CD4-positive, alpha-beta T cell treated with Interleukin-10 for 1 hour (primary cell): ENCODE results near the gene MEGF9.

Source experiments
- DNase-seq: peaks from one replicate; pipeline ENCODE4 v3.0.0-alpha.2; 2020

The MEGF9 gene

GRCh38 chr9:120616966-120617935 lies 97.0 kb downstream of the MEGF9 start:
- no peak for DNase-seq

DNA sequence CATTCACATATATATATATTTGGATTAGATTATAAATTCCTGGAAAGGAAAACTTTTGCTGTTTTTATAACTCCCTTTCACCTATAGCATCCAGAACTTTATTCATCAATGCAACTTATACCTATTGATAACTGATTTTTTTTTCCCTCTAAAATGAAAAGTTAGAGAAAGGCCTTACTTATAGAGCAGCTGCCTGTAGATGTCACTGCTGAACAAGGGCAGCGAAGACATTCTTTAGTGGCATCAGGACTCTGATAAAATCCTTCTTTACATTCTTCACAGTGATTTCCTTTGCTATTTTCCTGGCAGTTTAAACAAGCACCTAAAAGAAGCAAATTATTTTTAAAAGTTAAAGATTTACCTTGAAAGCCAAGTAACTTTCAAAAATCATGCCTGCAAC lies 102.1 kb downstream of the MEGF9 start:
- no peak for DNase-seq

DNA sequence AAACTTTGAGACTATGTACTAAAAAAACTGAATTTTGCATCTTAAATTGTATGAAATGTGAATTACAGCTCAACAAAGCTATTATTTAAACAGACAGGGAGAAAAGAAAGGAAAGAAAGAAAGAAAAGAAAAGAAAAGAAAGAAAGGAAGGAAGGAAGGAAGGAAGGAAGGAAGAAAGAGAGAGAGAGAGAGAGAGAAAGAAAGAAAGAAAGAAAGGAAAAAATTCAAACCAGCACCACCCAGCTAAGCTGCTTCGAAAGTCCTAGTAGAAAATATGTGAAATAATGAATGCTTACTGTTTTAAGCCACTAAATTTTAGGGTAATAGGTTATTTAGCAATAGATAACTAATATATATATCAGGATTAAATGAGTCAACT lies 102.6 kb downstream of the MEGF9 start:
- no peak for DNase-seq

DNA sequence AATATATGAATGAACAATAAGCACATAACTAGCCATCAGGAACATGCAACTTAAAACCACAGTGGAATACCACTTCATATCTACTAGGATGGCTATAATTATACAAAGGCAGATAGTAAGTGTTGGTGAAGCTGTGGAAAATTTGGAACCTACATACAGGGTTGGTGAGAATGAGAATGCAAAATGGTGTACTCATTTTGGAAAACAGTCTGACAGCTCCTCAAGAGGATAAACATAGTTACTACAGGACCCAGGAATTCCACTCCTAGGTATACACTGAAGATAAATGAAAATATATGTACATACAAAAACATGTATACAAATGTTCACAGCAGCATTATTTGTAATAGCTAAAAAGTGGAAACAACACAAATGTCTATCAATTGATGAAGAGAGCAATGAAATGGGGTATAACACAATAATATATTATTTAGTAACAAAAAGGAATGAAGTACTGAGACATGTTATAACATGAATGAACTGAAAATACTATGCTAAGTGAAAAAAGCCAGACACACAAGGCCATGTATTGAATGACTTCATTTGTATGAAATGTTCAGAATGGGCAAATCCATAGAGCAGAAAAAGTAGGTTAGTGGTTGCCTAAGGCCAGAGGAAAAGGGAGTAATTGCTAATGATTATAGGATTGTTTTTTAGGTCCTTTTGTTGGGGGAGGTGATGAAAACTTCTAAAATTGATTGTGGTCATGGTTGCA lies 103.1 kb downstream of the MEGF9 start:
- DNase-seq, result no peak

GRCh38 chr9:120609636-120610035 lies 104.6 kb downstream of the MEGF9 start:
- DNase-seq, result no peak

DNA sequence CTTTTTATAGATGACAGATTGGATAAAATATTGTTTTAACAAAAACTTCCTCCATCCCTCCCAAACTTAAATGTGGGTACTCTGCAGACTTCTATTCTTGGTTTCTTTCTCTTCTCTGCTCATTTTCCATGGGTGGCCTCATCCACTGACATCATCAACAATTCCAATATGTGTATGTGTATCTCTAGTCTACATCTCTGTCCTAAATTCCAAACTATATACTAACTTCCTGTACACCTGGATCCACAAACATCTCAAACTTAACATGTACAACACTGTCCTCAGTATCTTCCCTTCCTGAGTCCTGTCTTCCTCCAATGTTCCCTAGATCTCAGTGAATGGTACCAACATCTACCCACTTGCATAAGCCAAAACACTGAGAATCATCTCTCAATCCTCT lies 105.8 kb downstream of the MEGF9 start:
- no peak for DNase-seq

DNA sequence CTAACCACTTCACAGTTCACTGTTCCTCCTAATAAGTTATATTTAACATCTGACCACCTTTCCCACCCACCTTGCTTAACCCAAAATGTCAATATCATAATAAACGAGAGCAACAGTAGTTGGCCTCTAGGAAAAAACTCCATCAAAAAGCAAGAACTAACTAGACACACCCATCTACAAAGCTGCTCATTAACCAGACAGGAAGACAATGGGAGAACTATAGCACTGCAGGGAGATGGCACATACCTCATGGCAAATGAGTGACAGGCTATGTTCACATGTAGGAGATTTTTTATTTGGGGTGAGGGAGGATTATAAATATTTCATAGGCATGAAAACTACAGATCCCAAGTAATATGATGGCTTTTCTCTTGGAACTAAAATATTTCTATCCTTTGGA lies 110.7 kb downstream of the MEGF9 start:
- no peak for DNase-seq

DNA sequence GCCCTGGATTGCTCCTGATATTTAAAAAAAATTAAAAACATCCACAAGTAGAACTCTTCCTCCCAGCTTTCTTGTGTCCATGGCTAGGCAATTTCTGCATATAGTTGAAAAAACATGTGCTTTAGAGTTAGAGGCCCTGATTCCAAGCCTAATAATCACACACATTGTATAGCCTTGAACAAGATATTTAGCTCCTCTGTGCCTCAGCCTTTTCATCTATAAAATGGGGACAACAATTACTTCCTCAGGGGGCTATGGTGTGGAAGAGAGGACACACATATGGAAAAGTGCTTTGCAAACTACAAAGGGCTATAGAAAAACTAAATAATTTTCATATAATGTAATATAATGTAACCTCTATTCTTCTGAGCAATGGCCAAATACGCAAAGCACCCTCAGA lies 111.3 kb downstream of the MEGF9 start:
- no peak for DNase-seq

DNA sequence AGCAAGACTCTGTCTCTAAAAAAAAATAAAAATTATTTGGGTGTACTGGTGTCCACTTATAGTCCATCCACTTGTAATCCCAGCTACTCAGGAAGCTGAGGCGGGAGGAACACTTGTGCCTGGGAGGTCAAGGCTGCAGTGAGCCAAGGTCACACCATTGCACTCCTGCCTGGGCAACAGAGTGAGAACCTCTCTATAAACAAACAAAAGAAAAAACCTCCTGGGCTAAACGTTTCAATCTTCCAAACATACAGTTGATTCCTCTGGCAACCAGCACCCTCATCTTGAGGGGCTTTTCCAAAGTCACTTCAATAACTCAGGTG lies 120.4 kb downstream of the MEGF9 start:
- DNase-seq, result no peak

- DNase-seq, result no peak
These were observed 120.9 kb downstream of the MEGF9 start for GRCh38 chr9:120593250-120593954.

DNA sequence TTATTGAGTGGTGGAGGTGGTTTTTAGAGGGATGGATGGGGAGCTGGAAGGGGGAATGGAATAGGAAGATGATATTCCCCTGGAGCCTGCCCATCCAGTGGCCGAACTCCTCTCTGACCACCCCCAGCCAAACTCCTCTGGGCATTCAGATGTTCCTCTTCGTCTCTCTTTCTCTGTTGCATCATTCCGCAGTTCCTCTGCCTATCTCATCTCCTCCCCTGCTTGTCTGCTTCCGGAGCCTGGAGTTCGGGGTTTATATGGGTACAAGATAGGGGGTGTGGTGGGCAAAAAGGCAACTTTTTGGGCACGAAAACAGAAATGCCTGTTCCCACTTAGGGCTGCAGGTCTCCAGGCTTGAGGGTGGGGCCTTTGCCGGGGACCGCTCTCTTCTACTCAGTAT lies 122.1 kb downstream of the MEGF9 start:
- DNase-seq, result no peak

DNA sequence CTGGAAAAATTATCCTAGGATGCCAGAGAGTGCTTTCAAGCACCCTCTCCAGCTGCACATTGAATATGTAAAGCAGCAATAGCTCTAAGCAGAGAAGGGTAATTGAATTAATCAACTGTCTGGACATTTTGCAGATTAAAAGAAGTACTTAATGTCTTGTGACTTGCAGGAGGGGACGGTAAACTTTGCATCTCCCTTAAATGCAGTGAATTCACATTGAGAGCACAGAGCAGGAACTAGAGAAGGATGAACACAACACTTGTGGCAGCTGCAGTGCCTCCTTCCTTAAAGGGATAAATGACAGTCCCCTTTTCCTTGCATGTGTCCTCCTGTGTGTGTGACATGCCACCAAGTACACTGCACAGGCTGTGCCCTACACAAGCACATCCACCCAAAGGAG lies 126.9 kb downstream of the MEGF9 start:
- DNase-seq, result no peak

GRCh38 chr9:120583958-120584369 lies 130.3 kb downstream of the MEGF9 start:
- peak; percentile 59 for DNase-seq

DNA sequence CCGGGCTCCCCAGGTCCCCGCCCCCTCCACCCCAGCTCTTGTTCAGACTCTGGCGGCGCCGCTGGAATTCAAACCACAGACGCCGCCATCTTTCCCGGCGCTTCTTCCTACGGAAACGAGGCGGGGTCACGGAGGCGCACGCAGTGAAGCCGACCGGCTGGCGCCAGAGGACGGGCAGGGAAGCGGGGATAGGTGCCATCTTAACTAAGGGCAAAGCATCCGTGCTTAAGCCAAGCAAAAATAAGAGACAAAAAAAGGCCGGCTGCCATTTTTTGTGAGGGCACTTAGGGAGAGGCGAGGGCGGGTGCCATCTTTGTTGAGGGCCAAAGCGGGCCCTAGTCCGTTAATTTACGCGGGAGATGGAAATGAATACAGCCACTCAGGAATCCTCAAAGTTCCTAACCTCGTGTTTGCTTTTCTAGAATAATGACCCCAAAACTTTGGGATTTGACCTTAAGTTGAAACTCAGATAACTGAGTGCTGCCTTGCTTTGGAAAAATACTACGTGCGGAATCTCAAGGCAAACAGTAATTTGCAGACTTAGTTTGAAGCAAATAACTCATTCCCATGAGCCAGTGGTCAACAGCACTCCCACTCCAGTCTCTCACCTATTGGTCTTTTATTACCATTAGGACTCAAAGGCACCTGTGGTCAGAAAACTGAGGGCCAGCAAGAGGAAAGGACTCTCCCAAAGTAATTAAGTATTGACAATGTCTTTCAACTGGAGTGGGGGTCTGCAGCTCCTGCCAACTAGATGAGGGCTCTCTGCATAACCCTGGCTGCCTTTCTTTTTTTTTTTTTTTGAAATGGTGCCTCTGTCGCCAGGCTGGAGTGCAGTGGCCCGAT lies 134.0 kb downstream of the MEGF9 start, which contains the start of gene CDK5RAP2:
CDK5RAP2 (minus strand) TSS at position 117 of the 846 bp plus-strand sequence. CDS start 189 bp downstream, outside the sequence.
- DNase-seq, result peak; percentile 96

GRCh38 chr9:120579139-120580050 lies 134.9 kb downstream of the MEGF9 start:
- DNase-seq, result peak; percentile 4

DNA sequence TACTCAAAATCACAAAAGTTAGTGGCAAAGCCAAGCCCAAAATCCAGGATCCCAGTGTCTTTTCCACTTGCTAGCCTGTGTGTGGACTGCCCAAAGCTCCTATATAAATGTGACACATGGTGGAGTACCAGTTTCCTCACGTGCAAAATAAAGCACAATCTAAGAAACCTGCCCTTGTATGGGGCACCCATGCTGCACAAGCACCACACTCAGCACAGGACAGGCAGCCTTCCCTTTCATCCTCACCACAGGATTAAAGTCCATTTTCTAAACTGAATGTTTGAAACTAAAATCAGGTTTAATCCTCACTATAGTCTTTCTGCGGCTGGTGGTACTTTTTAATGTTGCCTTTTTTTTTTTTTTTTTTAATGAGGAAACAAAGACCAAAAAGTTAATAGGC lies 139.8 kb downstream of the MEGF9 start:
- no peak for DNase-seq

DNA sequence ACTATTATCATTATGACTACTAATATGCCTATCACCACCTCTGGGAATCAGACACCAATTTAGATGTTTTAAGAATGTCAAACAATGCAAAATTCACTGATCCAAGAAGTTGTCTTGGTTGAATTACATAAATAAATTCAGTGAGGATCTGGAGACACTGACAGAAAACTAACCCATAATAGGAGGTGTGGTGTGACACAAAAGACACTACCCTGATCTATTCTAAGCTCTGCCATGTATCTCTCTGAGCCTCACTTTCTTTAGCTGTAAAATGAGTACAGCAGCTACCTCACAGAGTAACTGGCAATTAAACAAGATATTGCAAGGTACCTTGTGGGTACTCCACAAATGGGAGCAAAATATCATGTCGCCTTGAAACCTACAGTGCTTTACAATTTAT lies 141.8 kb downstream of the MEGF9 start:
- no peak for DNase-seq

DNA sequence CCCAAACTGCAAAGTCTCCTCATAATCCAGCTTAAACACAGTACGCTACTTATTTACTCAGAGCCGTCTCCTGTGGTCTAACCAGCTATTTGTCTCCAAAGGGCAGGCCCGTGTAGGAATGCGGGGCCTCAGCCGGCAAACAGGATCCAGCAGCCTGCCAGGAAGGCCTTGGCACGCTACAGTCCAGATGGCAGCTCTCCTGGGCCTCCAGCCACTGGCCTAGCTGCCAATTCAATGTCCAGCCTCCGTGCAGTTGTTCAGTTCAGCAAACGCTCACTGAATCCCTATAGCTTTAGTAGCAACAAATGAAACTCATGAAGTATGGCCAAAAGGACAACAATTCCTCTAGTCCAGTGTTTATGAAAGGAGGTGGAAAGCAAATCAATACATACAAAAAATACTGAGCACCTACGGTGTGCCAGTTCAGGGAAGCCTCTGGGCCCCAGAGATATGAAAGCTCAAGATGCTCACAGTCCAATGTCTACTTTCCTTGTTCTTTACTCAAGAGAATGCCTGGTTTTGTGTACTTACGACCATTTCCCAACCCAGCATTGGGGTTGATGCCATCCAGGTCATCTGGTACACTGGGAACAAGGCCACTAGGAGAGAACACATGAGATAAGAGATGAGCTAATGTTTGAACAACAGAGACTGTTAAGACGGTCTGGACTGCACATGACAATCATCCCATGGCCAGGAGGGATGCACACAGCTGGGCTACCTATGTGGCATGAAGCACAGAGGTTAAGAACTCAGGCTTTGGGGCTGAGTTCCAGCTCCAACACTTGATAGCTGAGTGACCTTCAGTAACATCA lies 142.6 kb downstream of the MEGF9 start:
- no peak for DNase-seq

GRCh38 chr9:120570296-120570695 lies 144.0 kb downstream of the MEGF9 start:
- DNase-seq, result no peak

DNA sequence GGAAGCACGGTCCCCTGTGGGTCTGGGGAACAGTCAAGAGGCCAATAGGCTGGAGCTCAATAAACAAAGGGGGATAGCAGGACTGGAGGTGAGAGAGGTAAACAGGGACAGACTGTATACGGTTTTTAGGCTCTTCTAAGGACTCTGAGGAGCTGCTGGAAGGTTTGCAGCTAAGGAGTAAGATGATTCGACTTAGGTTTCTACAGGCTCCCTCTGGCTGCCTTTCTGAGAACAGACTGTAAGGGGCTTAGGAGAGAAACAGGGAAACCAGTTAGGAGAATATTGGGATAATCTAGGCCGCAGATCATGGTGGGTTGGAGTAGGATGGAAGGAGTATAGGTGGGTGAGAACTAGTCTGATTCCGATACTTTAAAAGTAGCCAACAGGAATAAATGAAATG lies 144.7 kb downstream of the MEGF9 start:
- no peak for DNase-seq

- no peak for DNase-seq
These were observed 145.5 kb downstream of the MEGF9 start for GRCh38 chr9:120568816-120569215.
